ENCODE results near the gene PKD2.

PKD2 gene

DNA sequence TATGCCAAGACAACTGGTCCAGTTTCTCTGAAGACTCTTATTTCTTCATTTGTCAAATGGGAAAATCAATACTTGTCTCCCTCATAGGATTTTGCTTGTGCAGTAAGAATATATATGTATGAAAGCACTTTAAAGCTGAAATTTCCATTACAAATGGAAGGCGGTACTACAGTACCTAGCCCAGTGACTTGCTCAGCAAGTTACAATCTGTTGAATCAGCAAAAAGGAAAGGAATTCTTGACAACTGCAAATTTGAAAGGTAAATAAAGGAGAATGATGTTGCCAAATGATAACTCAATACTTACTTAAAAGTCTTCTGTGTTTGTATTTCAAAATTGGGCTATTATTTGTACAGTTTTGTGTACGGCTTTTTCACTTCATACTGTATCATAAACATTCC is 71.1 kb downstream of the PKD2 start:
- no peaks in the 10 kb centered on the region for H3K27me3 ChIP-seq (ENCODE audit: low read depth)
- no peaks in the 10 kb centered on the region for H3K9me3 ChIP-seq
- H3K36me3 ChIP-seq (replicated peaks): peaks cover 7% of the 10 kb centered on the region; the same call in 1 of the 2 replicates
- no peak for DNase-seq (ENCODE audit: low spot score in 2 of 2)
- in situ Hi-C loops (cut with MboI; ENCODE audit: low sequenced_read_pairs): no loop called here
- H3K4me1 ChIP-seq: no peaks in the 10 kb centered on the region
- H3K4me3 ChIP-seq: no peak overlapping the region

DNA sequence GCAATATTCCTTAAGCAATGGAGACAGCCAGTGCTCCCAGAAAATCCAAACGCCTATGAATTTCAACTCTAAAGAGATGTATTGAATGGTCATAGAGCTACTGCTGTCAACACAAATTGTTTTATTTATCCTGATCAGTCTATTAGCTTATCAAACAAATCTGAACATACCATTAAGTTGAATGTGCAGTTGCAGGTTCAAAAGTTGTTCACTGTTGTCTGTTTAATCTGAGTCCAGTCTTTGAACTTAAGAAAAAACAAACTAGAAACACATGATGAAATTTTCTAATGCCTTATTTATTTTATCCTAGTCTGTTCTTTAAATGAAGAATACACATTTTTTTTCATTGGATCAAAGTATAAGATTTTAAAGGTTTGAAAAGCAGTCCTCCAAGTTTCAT is 73.2 kb downstream of the PKD2 start:
- Histone ChIP-seq H3K4me3 (no peak overlapping the region), H3K4me1 (no peaks in the 10 kb centered on the region), H3K27me3 (ENCODE audit: low read depth) (no peaks in the 10 kb centered on the region), H3K36me3 (replicated peaks) (peaks cover 7% of the 10 kb centered on the region; the same call in 1 of the 2 replicates), H3K9me3 (no peaks in the 10 kb centered on the region)
- no peak for DNase-seq (ENCODE audit: low spot score in 2 of 2)
- in situ Hi-C loops (cut with MboI; ENCODE audit: low sequenced_read_pairs): no loop called here

DNA sequence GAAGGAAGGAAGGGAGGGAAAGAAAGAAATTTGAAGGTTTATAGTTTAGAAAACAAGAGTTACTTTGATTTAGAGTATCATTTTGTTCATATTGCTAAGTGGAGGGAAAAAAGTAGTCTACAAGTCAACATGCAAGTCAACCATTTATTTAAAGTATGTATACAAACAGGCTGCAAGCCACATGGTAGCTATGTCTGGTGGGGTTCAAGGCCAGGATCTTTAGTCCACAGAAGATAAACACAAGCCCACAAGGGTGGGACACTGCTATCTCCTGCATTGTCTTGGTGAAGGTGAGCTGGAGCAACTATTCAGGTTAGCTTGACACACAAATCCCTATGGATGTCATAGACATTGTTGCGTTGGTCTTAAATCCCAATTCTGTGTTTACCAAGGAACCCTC is 79.6 kb downstream of the PKD2 start:
- in situ Hi-C loops (cut with MboI; ENCODE audit: low sequenced_read_pairs): no loop called here
- H3K36me3 ChIP-seq (replicated peaks): no peaks in the 10 kb centered on the region
- no peaks in the 10 kb centered on the region for H3K9me3 ChIP-seq
- no peaks in the 10 kb centered on the region for H3K27me3 ChIP-seq (ENCODE audit: low read depth)
- DNase-seq (ENCODE audit: low spot score in 2 of 2): no peak
- no peaks in the 10 kb centered on the region for H3K4me1 ChIP-seq
- no peak overlapping the region for H3K4me3 ChIP-seq

DNA sequence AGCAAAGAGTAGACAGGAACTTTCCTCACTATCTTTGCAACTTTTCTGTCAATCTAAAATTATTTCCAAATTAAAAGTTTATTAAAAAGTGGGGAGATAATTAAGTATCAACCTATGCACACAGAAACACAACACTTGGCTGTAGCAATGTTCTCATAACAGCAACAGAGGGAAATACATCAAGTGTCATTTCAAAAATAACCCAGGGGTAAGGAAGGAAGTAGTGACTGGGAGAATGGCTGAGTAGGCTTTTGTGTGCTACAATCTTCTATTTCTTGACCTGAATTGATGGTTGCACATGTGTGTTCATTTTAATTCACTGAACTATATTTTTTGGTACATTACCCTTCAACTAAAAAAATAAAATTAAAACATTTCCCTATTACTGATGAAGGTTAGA is 83.5 kb downstream of the PKD2 start:
- Histone ChIP-seq H3K4me3 (no peak overlapping the region), H3K4me1 (peaks cover 10% of the 10 kb centered on the region), H3K27me3 (ENCODE audit: low read depth) (no peaks in the 10 kb centered on the region), H3K36me3 (replicated peaks) (no peaks in the 10 kb centered on the region), H3K9me3 (no peaks in the 10 kb centered on the region)
- in situ Hi-C loops (cut with MboI; ENCODE audit: low sequenced_read_pairs): no loop called here
- DNase-seq (ENCODE audit: low spot score in 2 of 2): no peak

DNA sequence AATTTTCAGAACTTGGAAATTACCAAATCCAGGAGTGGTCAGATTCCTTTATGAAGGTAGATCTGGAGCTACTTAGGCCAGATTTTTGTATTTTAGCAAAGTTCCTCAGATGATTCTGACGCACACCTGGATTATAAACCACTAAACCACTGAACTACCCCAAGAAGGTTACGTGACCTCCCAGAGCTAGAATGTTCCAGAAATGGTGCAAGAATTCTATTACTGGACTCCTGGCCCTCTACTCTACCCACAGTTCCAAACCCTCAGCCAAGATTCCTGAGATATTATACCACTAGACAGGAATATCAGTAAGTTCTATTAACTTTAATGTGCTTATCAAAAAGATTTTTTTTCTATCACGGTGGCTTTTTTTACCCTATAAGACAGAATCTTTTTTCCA is 83.9 kb downstream of the PKD2 start:
- DNase-seq (ENCODE audit: low spot score in 2 of 2): no peak
- H3K4me1 ChIP-seq: peaks cover 14% of the 10 kb centered on the region
- no peaks in the 10 kb centered on the region for H3K27me3 ChIP-seq (ENCODE audit: low read depth)
- H3K36me3 ChIP-seq (replicated peaks): no peaks in the 10 kb centered on the region
- H3K9me3 ChIP-seq: no peaks in the 10 kb centered on the region
- in situ Hi-C loops (cut with MboI; ENCODE audit: low sequenced_read_pairs): no loop called here
- H3K4me3 ChIP-seq: no peak overlapping the region

DNA sequence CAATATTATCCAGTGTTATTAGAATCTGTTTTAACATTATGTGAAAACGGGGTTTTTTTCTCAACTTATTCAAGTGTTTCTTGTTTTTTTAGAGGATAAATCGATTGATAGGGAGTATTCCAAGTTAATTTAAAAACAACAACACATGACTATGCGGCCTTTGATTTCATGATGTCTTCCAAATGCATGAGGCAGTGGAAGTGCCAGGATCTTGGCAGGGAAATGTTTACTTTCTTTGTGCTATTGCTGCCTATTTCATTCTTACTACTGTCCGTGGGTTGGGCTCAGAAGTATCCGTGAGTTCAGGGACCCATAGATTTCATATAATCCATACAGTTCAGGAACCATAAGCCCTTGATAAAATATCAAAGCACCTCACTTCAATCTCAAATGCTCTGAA is 86.4 kb downstream of the PKD2 start:
- in situ Hi-C loops (cut with MboI; ENCODE audit: low sequenced_read_pairs): no loop called here
- DNase-seq (ENCODE audit: low spot score in 2 of 2): no peak
- Histone ChIP-seq H3K9me3 (no peaks in the 10 kb centered on the region), H3K36me3 (replicated peaks) (no peaks in the 10 kb centered on the region), H3K27me3 (ENCODE audit: low read depth) (no peaks in the 10 kb centered on the region), H3K4me1 (peaks cover 15% of the 10 kb centered on the region), H3K4me3 (no peak overlapping the region)

DNA sequence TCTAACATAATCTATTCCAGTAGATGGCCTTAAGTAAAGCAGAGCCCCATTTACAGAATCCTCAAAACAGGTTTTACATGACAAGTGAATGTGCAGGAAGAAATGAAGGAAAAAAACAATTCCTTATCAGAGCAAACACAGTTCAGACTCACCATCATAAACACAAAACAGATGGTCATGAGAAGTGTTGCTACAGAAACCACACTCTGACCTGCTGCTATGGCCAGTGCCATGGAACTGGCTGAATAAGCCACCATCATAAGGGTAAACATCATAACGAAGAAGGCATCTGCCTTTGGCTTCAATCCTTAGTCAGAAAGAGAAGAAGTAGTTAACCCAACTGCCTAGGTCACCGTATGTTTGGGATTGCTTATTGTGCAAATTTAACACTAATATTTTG is 89.9 kb downstream of the PKD2 start:
- H3K36me3 ChIP-seq (replicated peaks): no peaks in the 10 kb centered on the region
- H3K27me3 ChIP-seq (ENCODE audit: low read depth): no peaks in the 10 kb centered on the region
- in situ Hi-C loops (cut with MboI; ENCODE audit: low sequenced_read_pairs): no loop called here
- H3K4me1 ChIP-seq: peaks cover 15% of the 10 kb centered on the region
- DNase-seq (ENCODE audit: low spot score in 2 of 2): no peak
- no peaks in the 10 kb centered on the region for H3K9me3 ChIP-seq
- no peak overlapping the region for H3K4me3 ChIP-seq

DNA sequence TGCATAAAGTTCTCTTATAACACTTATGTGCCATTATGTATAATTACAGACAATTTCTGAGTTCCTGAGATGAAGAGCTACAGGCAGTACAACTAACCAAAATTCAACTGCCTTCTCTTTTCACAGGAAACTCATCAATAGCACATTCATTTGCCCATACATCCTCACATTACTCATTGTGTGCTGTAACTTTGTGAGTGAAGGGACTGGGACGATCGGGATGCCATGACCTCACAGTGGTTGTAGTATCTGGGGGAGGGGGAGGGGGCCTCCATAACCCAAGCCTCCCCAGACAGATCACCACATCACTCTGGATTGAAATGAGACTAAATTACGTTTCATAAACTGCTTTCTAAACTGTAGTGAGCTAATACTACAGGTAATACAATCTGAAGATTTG is 90.3 kb downstream of the PKD2 start:
- no peaks in the 10 kb centered on the region for H3K9me3 ChIP-seq
- H3K4me3 ChIP-seq: no peak overlapping the region
- in situ Hi-C loops (cut with MboI; ENCODE audit: low sequenced_read_pairs): no loop called here
- H3K36me3 ChIP-seq (replicated peaks): no peaks in the 10 kb centered on the region
- H3K4me1 ChIP-seq: peaks cover 15% of the 10 kb centered on the region
- H3K27me3 ChIP-seq (ENCODE audit: low read depth): no peaks in the 10 kb centered on the region
- no peak for DNase-seq (ENCODE audit: low spot score in 2 of 2)

DNA sequence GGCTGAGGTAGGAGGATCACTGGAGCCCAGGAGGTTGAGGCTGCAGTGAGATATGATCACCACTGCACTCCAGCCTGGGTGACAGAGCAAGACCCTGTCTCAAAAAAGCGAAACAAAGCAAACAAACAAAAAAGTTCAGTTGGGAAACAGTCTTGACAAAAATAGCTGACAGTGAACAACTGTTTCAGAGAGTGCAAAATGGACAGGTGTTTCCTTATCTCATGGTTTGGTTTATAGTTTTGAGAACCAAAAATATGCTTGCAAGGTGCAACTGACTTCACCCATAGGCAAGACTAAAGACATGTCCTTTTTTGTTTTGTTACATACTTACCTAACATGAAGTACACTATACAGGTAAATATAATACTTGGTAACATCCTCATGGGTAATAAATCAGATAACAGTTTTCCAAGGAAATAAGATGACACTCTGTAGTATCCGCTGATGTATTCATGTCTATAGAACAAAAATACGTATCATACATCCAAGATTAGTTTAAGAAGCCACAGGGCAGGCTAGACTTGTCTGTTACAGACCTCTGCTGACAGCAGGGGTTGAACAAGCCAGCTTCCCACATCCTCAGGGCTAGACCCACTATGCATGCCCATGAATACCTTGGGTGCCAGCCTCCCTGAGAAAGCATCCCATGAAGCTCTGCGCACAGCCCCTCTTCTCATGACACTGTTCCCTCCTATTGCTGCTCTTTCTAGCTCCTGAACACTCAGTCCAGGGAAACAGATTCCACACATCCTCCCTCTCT is 91.7 kb downstream of the PKD2 start:
- Histone ChIP-seq H3K4me1 (peaks cover 9% of the 10 kb centered on the region), H3K9me3 (no peaks in the 10 kb centered on the region), H3K36me3 (replicated peaks) (no peaks in the 10 kb centered on the region), H3K27me3 (ENCODE audit: low read depth) (no peaks in the 10 kb centered on the region), H3K4me3 (no peak overlapping the region)
- DNase-seq (ENCODE audit: low spot score in 2 of 2): no peak
- in situ Hi-C loops (cut with MboI; ENCODE audit: low sequenced_read_pairs): no loop called here

DNA sequence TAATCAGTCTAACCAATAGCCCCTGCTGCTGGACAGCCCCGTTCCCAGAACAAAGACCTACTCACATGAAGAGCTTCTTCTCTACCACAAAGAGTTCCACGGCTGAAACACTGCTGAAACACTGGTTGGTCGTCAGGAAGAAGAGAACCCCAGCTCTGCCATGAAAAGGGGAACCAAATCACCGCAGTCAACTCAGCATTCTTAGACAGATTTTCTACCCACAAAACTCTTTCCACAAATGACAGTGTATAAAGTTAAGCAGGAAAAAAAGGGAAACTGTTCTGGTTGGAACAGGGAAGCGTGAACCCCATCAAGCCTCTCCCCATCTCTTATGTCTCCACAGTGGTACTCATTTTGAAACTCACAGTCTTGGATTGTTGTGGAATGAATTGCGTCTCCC is 93.7 kb downstream of the PKD2 start:
- no peaks in the 10 kb centered on the region for H3K27me3 ChIP-seq (ENCODE audit: low read depth)
- no peaks in the 10 kb centered on the region for H3K9me3 ChIP-seq
- DNase-seq (ENCODE audit: low spot score in 2 of 2): no peak
- peaks cover 3% of the 10 kb centered on the region for H3K4me1 ChIP-seq
- no peak overlapping the region for H3K4me3 ChIP-seq
- in situ Hi-C loops (cut with MboI; ENCODE audit: low sequenced_read_pairs): no loop called here
- H3K36me3 ChIP-seq (replicated peaks): no peaks in the 10 kb centered on the region

DNA sequence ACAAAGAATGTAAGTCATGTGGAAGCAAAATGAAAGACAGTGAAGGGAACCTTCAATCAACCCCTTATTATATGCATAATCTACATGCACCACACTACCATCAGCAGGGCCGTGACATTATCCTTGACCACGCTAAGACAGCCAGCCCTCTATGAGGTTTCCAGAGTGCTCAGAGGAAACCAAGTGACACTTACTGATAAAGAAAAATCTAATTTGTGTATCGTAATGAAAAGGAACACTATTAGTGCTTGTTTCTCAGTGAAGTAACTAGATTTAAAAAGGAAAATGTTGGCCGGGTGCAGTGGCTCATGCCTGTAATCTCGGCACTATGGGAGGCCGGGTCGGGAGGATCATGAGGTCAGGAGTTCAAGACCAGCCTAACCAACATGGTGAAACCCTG is 94.6 kb downstream of the PKD2 start:
- in situ Hi-C loops (cut with MboI; ENCODE audit: low sequenced_read_pairs): no loop called here
- no peak for DNase-seq (ENCODE audit: low spot score in 2 of 2)
- H3K4me3 ChIP-seq: no peak overlapping the region
- H3K9me3 ChIP-seq: no peaks in the 10 kb centered on the region
- H3K27me3 ChIP-seq (ENCODE audit: low read depth): no peaks in the 10 kb centered on the region
- H3K36me3 ChIP-seq (replicated peaks): no peaks in the 10 kb centered on the region
- no peaks in the 10 kb centered on the region for H3K4me1 ChIP-seq

DNA sequence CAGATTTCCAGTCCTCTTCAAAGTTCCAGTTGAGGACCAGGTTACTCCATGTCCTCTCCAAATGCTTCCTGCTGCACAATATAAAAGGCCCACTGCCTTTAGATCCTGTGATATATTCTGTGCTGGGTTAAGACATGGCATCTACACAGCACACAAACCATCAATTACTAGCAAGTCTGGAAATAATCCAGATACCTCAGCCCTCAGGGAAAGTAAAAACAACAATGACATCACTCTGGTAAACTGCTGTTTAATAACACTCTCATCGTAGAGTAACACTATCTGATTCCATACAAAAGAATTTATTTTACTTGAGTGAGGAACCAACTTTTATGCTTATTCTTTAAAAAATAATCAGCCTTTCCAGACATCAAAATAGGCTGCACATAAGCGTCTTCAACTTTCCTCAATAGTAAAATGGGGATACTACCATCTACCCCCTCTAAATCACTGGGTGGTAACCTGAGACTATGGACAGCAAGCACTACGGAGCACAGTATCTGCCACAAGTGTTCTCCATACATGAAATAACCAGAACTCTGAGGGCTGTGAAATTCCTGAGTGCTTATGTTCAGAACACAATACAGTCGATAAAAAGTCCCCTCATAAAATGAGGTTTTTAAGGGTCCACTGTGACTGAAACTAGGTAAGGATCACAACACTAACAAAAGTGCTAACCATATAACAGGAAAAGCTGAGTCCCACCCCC is 97.6 kb downstream of the PKD2 start:
- no peak for DNase-seq (ENCODE audit: low spot score in 2 of 2)
- Histone ChIP-seq H3K27me3 (ENCODE audit: low read depth) (no peaks in the 10 kb centered on the region), H3K4me3 (no peak overlapping the region), H3K4me1 (no peaks in the 10 kb centered on the region), H3K36me3 (replicated peaks) (no peaks in the 10 kb centered on the region), H3K9me3 (no peaks in the 10 kb centered on the region)
- in situ Hi-C loops (cut with MboI; ENCODE audit: low sequenced_read_pairs): no loop called here

DNA sequence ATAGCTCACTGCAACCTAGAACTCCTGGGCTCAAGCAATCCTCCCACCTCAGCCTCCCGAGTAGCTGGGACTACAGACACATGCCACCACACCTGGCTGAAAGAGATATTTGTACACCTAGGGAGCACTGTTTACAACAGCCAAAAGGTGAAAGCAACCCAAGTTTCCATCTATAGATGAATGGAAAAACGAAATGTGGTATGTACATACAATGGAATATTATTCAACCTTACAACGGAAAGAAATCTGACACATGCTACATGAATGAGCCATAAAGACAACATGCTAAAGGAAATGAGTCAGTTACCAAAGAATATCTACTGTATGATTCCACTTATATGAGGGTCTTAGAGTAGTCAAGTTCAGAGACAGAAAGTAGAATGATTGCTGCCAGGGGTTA is 98.8 kb downstream of the PKD2 start:
- no peaks in the 10 kb centered on the region for H3K36me3 ChIP-seq (replicated peaks)
- no peak overlapping the region for H3K4me3 ChIP-seq
- no peaks in the 10 kb centered on the region for H3K9me3 ChIP-seq
- in situ Hi-C loops (cut with MboI; ENCODE audit: low sequenced_read_pairs): no loop called here
- H3K4me1 ChIP-seq: no peaks in the 10 kb centered on the region
- DNase-seq (ENCODE audit: low spot score in 2 of 2): no peak
- H3K27me3 ChIP-seq (ENCODE audit: low read depth): no peaks in the 10 kb centered on the region

DNA sequence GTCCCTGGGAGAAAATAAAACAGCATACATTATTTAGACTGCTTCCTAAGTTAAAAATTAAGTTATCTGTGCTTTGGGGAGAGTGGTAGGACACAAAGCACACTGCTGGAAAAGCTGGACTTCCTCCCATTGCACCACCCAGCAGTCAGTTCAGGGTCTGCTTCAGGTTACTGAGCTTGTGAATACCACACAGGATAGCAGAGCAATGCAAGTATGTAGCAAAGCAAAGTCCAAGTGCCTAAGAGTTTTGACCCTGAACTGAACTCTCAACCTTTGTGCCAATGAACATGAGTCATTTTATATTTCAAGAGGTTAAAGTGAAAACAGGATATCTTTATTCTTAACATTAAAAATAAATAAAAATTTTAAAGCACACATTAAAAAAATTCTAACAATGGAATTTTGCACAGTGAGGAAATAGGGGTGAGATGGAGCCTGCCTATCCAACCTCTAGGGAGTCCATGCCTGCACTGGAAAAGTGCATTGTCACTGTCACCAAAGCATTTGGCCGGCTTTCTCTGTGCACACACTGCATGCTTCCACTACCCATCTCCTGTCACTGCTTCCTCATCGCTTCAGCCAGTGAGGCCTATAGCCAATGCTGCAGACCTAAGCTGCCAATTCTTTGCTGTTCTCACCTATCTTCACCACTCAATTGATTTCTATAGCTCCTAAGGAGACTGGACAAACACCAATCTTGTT is 100.1 kb downstream of the PKD2 start:
- Histone ChIP-seq H3K9me3 (no peaks in the 10 kb centered on the region), H3K27me3 (ENCODE audit: low read depth) (no peaks in the 10 kb centered on the region), H3K36me3 (replicated peaks) (no peaks in the 10 kb centered on the region), H3K4me1 (no peaks in the 10 kb centered on the region), H3K4me3 (no peak overlapping the region)
- in situ Hi-C loops (cut with MboI; ENCODE audit: low sequenced_read_pairs): no loop called here
- no peak for DNase-seq (ENCODE audit: low spot score in 2 of 2)
